ENCODE data around the gene CTCF.

The CTCF gene

GRCh38 chr16:67683767-67684166, 121.4 kb downstream of the CTCF start:
- no peak for DNase-seq (ENCODE audit: low read depth in 2 of 2)

- DNase-seq (ENCODE audit: low read depth in 2 of 2), result no peak
Observed at GRCh38 chr16:67685388-67686112, 123.2 kb downstream of the CTCF start.

Measured in fibroblast of skin of left biceps (primary cell).